ENCODE data around the gene CAMK1D.

- TF ChIP-seq GATA2 (IDR thresholded peaks at IDR 0.05; ENCODE audit: low read depth, low read length) (no peak), GATA3 (IDR thresholded peaks at IDR 0.05; ENCODE audit: low read depth, low read length) (no peak)
Observed at GRCh38 chr10:12459762-12460161, 110.4 kb downstream of the CAMK1D start.
